SH-SY5Y (cell line): ENCODE measurements around the gene BMAL1.

ENCODE experiments used
- GATA2 ChIP-seq: IDR thresholded peaks from 2 replicates; pipeline ENCODE4 v1.6.1; 2011; ENCODE audit warnings: mild to moderate bottlenecking, low read depth, low read length
- GATA3 ChIP-seq: IDR thresholded peaks from 2 replicates; pipeline ENCODE4 v1.6.1; 2011; ENCODE audit warnings: low read depth, mild to moderate bottlenecking, low read length, moderate library complexity

DNA sequence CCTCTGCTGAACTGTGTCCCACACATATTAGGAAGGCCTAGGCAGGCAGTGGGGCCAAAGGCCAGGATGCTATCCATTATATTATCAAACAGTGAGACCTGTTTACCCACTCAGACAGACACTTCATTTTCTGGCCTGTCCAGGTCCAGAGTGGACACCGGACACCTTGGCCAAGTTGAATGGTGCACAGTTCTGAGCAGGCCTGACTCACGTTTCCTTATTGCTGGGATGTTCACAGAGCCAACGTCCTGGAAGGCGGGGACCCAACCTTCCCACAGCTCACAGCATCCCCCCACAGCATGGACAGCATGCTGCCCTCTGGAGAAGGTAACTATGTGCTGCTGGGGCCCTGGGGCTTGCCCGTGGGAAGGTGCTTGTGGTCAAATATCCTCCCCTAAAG, 98.8 kb downstream of the BMAL1 start:
- TF ChIP-seq GATA2 (no peak), GATA3 (no peak)
